Lower leg skin (tissue), 4 donors: ENCODE results near the gene CLEC9A. TPM values are rescaled to one million over a fixed set of nuclear protein-coding genes. Genes with fewer than 3 reads are reported as not detected.

Experiments
- DNase-seq, 2 donors: peaks; one replicate each; pipeline ENCODE4 v3.0.0-alpha.2; 2019; ENCODE audit warnings: low spot score in 2 of 2
- H3K4me3 ChIP-seq: fragments of 200-600 bp; sonication (generic); 2 replicates; pipeline ENCODE4 v1.5.1; 2017; ENCODE audit warnings: mild to moderate bottlenecking, low read depth; ENCODE audit not compliant: poor library complexity, severe bottlenecking
- POLR2A ChIP-seq, 2 donors: fragments of 450-650 bp; IDR thresholded peaks; one replicate each; pipeline ENCODE4 v1.6.1; 2016 to 2017; ENCODE audit warnings: antibody characterized with exemption in 2 of 2, mild to moderate bottlenecking in 1 of 2, moderate library complexity in 1 of 2
- WGBS, 2 donors: methylation state at CpG; one replicate each; pipeline ENCODE4 v1.1.5; 2018; 5-methylcytosine and 5-hydroxymethylcytosine counted together
- intact Hi-C: fragments of 100-400 bp; cut with DNase I; formaldehyde crosslinking; loops from one replicate; pipeline ENCODE4 v1.15.0; 2023; ENCODE audit warnings: low total_unique reads
- total RNA-seq, 4 donors: library from RNA; depleted of rRNA; stranded (reverse); fragments of >200 nt; gene quantifications; one replicate each; pipeline ENCODE4 v1.1.0, GENCODE V29; 2016
- TF ChIP-seq, protein P1 (sequence below), 3 donors: fragments of 450-650 bp; IDR thresholded peaks; one replicate each; pipeline ENCODE4 v1.5.1; 2016; ENCODE audit warnings: antibody characterized with exemption in 3 of 3, mild to moderate bottlenecking in 3 of 3, moderate library complexity in 2 of 3

Gene CLEC9A
- total RNA-seq, 4 donors from 2014 or later = not detected

GRCh38 chr12:10067942-10068341 lies 37.5 kb downstream of the CLEC9A start:
- TF ChIP-seq, protein P1, sequence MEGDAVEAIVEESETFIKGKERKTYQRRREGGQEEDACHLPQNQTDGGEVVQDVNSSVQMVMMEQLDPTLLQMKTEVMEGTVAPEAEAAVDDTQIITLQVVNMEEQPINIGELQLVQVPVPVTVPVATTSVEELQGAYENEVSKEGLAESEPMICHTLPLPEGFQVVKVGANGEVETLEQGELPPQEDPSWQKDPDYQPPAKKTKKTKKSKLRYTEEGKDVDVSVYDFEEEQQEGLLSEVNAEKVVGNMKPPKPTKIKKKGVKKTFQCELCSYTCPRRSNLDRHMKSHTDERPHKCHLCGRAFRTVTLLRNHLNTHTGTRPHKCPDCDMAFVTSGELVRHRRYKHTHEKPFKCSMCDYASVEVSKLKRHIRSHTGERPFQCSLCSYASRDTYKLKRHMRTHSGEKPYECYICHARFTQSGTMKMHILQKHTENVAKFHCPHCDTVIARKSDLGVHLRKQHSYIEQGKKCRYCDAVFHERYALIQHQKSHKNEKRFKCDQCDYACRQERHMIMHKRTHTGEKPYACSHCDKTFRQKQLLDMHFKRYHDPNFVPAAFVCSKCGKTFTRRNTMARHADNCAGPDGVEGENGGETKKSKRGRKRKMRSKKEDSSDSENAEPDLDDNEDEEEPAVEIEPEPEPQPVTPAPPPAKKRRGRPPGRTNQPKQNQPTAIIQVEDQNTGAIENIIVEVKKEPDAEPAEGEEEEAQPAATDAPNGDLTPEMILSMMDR (IDR thresholded peaks at IDR 0.05) = no peak
- TF ChIP-seq POLR2A (IDR thresholded peaks at IDR 0.05) = no peak
- no peak overlapping the region for H3K4me3 ChIP-seq
- DNase-seq = no peak
- intact Hi-C loops = no loop called here
- WGBS, 2 donors = 54% methylated on average over 3 of the region's 3 CpGs

- intact Hi-C loops = no loop called here
- no peak overlapping the region for H3K4me3 ChIP-seq
- TF ChIP-seq POLR2A (IDR thresholded peaks at IDR 0.05) = no peak
- TF ChIP-seq, protein P1 (IDR thresholded peaks at IDR 0.05) = no peak
- DNase-seq = no peak
- WGBS, 2 donors = 54 to 76% methylated on average over 1 of the region's 1 CpG
These were observed 38.2 kb downstream of the CLEC9A start for GRCh38 chr12:10068644-10069043.

DNA sequence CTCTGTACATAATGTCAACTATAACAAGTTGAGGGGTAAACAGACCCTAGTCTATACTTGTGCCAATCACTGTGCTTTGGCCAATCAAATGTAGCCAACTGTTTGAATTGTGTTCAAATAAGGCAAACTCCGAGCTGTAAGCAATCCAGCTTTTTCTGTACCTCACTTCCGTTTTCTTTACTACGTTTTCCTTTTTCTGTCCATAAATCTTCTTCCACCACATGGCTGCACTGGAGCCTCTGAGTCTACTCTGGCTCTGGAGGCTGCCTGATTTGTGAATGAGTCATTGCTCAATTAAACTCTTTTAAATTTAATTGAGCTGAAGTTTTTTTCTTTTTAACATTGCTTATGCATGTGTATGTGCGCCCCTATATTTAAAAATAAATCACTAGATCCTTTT lies 38.6 kb downstream of the CLEC9A start:
- TF ChIP-seq POLR2A (IDR thresholded peaks at IDR 0.05) = no peak
- TF ChIP-seq, protein P1 (IDR thresholded peaks at IDR 0.05) = no peak
- no peak for DNase-seq
- 17 to 19% methylated on average over 4 of the region's 4 CpGs for WGBS, 2 donors
- intact Hi-C loops = no loop called here
- no peak overlapping the region for H3K4me3 ChIP-seq

DNA sequence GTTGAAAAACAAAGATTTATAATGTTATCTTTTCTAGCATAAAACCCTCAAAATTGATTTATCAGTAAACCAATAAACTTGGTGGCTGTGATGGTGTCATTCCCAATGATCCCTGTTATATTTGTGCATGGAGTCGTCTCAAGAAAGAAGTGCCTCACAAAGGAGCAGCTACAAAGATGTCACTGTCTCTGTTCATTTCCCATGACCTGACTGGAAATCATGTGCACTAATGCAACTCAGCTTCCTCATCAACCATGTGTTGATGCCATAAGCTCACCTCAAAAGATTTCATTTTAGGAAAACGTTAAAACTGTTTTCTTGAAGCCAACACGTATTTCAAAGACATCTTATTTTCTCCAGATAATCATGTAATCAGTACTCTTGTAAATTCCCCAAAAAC lies 39.5 kb downstream of the CLEC9A start:
- no peak overlapping the region for H3K4me3 ChIP-seq
- intact Hi-C loops = no loop called here
- DNase-seq = no peak
- TF ChIP-seq, protein P1 (IDR thresholded peaks at IDR 0.05) = no peak
- no peak for TF ChIP-seq POLR2A (IDR thresholded peaks at IDR 0.05)
- 18 to 27% methylated on average over 3 of the region's 3 CpGs for WGBS, 2 donors

- no peak for DNase-seq
- TF ChIP-seq, protein P1 (IDR thresholded peaks at IDR 0.05) = no peak
- TF ChIP-seq POLR2A (IDR thresholded peaks at IDR 0.05) = no peak
- H3K4me3 ChIP-seq = no peak overlapping the region
- intact Hi-C loops = no loop called here
- 96 to 97% methylated on average over 4 of the region's 4 CpGs for WGBS, 2 donors
These were observed 39.9 kb downstream of the CLEC9A start for GRCh38 chr12:10070380-10070779.

DNA sequence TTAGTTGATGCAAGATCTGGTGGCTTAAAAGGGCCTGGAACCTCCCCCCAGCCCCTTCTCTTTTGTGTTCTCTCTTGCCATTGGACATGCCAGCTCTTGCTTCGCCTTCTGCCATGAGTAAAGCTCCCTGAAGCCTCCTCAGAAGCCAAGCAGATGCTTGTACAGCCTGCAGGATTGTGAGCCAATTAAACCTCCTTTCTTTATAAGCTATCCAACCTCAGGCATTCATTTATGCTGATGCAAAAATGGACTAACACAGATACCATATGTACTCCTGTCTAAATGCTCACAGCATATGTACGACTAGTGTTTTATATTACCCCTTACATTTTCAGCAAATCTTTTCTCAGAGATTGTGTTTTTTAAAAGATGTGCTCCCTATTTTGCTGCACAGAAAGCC lies 41.6 kb downstream of the CLEC9A start:
- no peak overlapping the region for H3K4me3 ChIP-seq
- intact Hi-C loops = no loop called here
- DNase-seq = no peak
- WGBS, 2 donors = 88 to 89% methylated on average over 2 of the region's 2 CpGs
- TF ChIP-seq POLR2A (IDR thresholded peaks at IDR 0.05) = no peak
- TF ChIP-seq, protein P1 (IDR thresholded peaks at IDR 0.05) = no peak
